Esophagus muscularis mucosa (tissue), 4 donors: ENCODE results near the gene CHRM5. TPM values are rescaled to one million over a fixed set of nuclear protein-coding genes. Genes with fewer than 3 reads are reported as not detected.

Experiments used
- DNase-seq: peaks from one replicate; pipeline ENCODE4 v3.0.0-alpha.2; 2017; ENCODE audit errors: extremely low spot score
- H3K27ac ChIP-seq, 4 donors: fragments of 200-600 bp; sonication (generic); replicated peaks in 1 of 4; 1 replicate in 3 of 4; 2 replicates in 1 of 4; pipeline ENCODE4 v1.5.1; 2016 to 2019; ENCODE audit warnings: mild to moderate bottlenecking in 1 of 4
- H3K27me3 ChIP-seq, 4 donors: fragments of 200-600 bp; sonication (generic); one replicate each; pipeline versions ENCODE4 v1.5.1 to v1.6.0; 2016 to 2019
- H3K36me3 ChIP-seq, 4 donors: fragments of 200-600 bp; sonication (generic); one replicate each; pipeline ENCODE4 v1.5.1; 2016 to 2019
- H3K4me1 ChIP-seq, 4 donors: fragments of 200-600 bp; sonication (generic); one replicate each; pipeline ENCODE4 v1.5.1; 2016 to 2019
- H3K4me3 ChIP-seq, 4 donors: fragments of 200-600 bp; sonication (generic); 1 replicate in 2 of 4; 2 replicates in 2 of 4; pipeline ENCODE4 v1.5.1; 2016 to 2019; ENCODE audit warnings: mild to moderate bottlenecking in 4 of 4, moderate library complexity in 1 of 4
- H3K9me3 ChIP-seq, 4 donors: fragments of 200-600 bp; sonication (generic); 1 replicate in 3 of 4; 2 replicates in 1 of 4; pipeline ENCODE4 v1.5.1; 2016 to 2019
- EP300 ChIP-seq: sonication (generic); formaldehyde crosslinking; IDR thresholded peaks from one replicate; pipeline ENCODE4 v1.6.1; 2017; ENCODE audit warnings: antibody characterized with exemption
- POLR2A ChIP-seq: fragments of 450-650 bp; IDR thresholded peaks from one replicate; pipeline ENCODE4 v1.6.1; 2017; ENCODE audit warnings: antibody characterized with exemption, moderate library complexity, mild to moderate bottlenecking, low read depth
- POLR2AphosphoS5 ChIP-seq, 2 donors: sonication (generic); formaldehyde crosslinking; IDR thresholded peaks; one replicate each; pipeline ENCODE4 v1.6.1; 2017; ENCODE audit warnings: antibody characterized with exemption in 2 of 2
- whole genome bisulfite sequencing: methylation state at CpG from one replicate; pipeline ENCODE4 v1.1.5; 2018; 5-methylcytosine and 5-hydroxymethylcytosine counted together
- intact Hi-C: fragments of 100-400 bp; cut with DNase I; formaldehyde crosslinking; loops from one replicate; pipeline ENCODE4 v1.15.1; 2023
- total RNA-seq, 4 donors: library from RNA; depleted of rRNA; stranded (reverse); fragments of >200 nt; gene quantifications; one replicate each; pipeline versions ENCODE4 v1.1.0 to v1.2.1, GENCODE V29; 2016
- TF ChIP-seq, protein P1 (sequence below), 3 experiments: fragments of 200-600 bp in 2 of 3; fragments of 450-650 bp in 1 of 3; sonication (generic) in 2 of 3; IDR thresholded peaks; one replicate each; pipeline ENCODE4 v1.5.1; 2017 to 2019; ENCODE audit warnings: antibody characterized with exemption in 3 of 3, mild to moderate bottlenecking in 2 of 3, moderate library complexity in 1 of 3

CHRM5 gene
- total RNA-seq, 4 donors from 2014 or later = not detected

DNA sequence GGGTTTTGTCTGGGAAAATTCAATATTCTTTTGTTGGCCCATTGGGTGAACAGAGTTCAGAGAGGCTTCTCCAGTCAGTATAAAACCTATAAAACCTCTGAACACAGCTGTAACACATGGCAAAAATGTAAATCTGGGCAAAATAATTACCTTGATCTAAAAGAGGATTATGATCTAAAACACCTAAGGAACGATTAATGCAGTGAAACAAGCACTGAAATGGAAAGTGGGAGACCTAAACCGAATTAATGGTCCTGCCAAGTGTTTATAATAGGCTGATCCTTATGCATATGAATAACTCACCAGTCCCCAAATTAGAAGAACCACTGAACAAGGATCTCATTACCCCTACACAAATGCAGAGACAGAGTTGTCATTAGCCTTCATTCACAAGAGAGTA is 38.1 kb downstream of the CHRM5 start:
- no peak overlapping the region for H3K27ac ChIP-seq
- no peak for DNase-seq
- peaks cover 0 to 4% (median 0%) of the 10 kb centered on the region in 4 donors for H3K4me1 ChIP-seq
- H3K4me3 ChIP-seq = no peak overlapping the region
- intact Hi-C loops = no loop called here
- no peaks in the 10 kb centered on the region for H3K27me3 ChIP-seq
- H3K9me3 ChIP-seq = no peaks in the 10 kb centered on the region
- WGBS = 93% methylated on average over 2 of the region's 2 CpGs
- peaks cover 0 to 7% (median 0%) of the 10 kb centered on the region in 4 donors for H3K36me3 ChIP-seq
- no peak for TF ChIP-seq POLR2AphosphoS5 (IDR thresholded peaks at IDR 0.05)
- TF ChIP-seq POLR2A = no peak
- TF ChIP-seq EP300 = no peak
- TF ChIP-seq, protein P1, sequence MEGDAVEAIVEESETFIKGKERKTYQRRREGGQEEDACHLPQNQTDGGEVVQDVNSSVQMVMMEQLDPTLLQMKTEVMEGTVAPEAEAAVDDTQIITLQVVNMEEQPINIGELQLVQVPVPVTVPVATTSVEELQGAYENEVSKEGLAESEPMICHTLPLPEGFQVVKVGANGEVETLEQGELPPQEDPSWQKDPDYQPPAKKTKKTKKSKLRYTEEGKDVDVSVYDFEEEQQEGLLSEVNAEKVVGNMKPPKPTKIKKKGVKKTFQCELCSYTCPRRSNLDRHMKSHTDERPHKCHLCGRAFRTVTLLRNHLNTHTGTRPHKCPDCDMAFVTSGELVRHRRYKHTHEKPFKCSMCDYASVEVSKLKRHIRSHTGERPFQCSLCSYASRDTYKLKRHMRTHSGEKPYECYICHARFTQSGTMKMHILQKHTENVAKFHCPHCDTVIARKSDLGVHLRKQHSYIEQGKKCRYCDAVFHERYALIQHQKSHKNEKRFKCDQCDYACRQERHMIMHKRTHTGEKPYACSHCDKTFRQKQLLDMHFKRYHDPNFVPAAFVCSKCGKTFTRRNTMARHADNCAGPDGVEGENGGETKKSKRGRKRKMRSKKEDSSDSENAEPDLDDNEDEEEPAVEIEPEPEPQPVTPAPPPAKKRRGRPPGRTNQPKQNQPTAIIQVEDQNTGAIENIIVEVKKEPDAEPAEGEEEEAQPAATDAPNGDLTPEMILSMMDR (IDR thresholded peaks at IDR 0.05) = no peak

DNA sequence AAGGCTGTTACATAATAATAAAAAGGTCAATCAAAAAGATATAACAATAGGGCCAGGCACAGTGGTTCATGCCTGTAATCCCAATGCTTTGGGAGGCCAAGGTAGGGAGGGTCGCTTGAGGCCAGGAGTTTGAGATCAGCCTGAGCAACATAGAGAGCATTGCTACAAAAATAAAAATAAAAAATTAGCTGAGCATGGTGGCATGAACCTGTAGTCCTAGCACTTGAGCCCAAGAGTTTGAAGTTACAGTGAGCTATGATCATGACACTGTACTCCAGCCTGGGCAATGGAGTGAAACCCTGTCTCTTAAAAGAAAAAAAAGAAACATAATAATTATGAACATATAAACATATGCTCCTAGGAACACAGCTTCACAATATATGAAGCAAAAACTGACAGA is 41.4 kb downstream of the CHRM5 start:
- H3K27me3 ChIP-seq = no peaks in the 10 kb centered on the region
- peaks cover 0 to 4% (median 0%) of the 10 kb centered on the region in 4 donors for H3K4me1 ChIP-seq
- H3K9me3 ChIP-seq = no peaks in the 10 kb centered on the region
- 100% methylated on average over 1 of the region's 1 CpG for WGBS
- no peak overlapping the region for H3K4me3 ChIP-seq
- intact Hi-C loops = no loop called here
- H3K27ac ChIP-seq = no peak overlapping the region
- H3K36me3 ChIP-seq = no peaks in the 10 kb centered on the region
- no peak for DNase-seq
- TF ChIP-seq POLR2A (no peak), EP300 (no peak), POLR2AphosphoS5 (IDR thresholded peaks at IDR 0.05) (no peak)
- TF ChIP-seq, protein P1 (IDR thresholded peaks at IDR 0.05) = no peak

DNA sequence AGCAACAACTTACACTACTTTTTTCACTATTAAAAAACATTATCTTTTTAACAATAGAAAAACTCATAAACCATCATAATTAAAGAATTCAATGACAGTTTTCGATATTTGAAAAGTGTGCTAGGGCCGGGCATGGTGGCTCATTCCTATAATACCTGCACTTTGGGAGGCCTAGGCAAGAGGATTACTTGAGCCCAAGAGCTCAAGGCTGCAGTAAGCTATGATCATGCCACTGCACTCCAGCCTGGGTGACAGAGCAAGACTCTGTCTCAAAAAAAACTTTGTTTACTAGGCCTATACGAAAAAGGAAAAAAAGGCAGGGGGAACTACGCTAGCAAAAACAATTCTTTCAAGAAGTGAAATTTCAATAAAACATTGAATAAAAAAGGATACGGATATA is 42.6 kb downstream of the CHRM5 start:
- Histone ChIP-seq H3K4me3 (no peak overlapping the region), H3K4me1 (peaks cover 0 to 4% (median 0%) of the 10 kb centered on the region in 4 donors), H3K27me3 (no peaks in the 10 kb centered on the region), H3K9me3 (no peaks in the 10 kb centered on the region), H3K36me3 (no peaks in the 10 kb centered on the region), H3K27ac (no peak overlapping the region)
- no peak for DNase-seq
- WGBS = 94% methylated on average over 5 of the region's 5 CpGs
- TF ChIP-seq POLR2A (no peak), POLR2AphosphoS5 (IDR thresholded peaks at IDR 0.05) (no peak), EP300 (no peak)
- TF ChIP-seq, protein P1 (IDR thresholded peaks at IDR 0.05) = no peak
- intact Hi-C loops = no loop called here

DNA sequence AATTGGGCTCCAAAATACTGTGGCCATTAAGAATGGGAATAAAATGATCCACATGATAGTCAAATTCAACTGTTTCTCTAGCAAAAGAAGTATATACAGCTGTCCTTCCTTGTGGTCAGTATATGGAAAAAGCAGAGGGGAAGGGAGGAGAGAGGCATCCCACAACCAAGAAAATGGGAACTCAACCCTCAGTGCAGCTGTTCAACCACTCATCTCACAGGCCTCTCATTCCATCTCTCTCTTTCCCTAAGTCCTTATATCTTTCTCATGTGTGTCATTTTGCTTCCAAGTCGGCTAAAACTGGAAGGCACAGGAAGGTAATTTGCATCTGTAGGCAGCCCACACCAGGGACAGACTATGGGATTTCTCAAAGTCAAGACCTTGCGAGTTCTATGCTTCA is 43.2 kb downstream of the CHRM5 start:
- intact Hi-C loops = no loop called here
- H3K36me3 ChIP-seq = no peaks in the 10 kb centered on the region
- no peaks in the 10 kb centered on the region for H3K27me3 ChIP-seq
- H3K27ac ChIP-seq = no peak overlapping the region
- TF ChIP-seq POLR2A (no peak), EP300 (no peak), POLR2AphosphoS5 (IDR thresholded peaks at IDR 0.05) (no peak)
- TF ChIP-seq, protein P1 (IDR thresholded peaks at IDR 0.05) = no peak
- no peaks in the 10 kb centered on the region for H3K9me3 ChIP-seq
- DNase-seq = no peak
- 83% methylated on average over 2 of the region's 2 CpGs for WGBS
- peaks cover 0 to 4% (median 0%) of the 10 kb centered on the region in 4 donors for H3K4me1 ChIP-seq
- H3K4me3 ChIP-seq = no peak overlapping the region

DNA sequence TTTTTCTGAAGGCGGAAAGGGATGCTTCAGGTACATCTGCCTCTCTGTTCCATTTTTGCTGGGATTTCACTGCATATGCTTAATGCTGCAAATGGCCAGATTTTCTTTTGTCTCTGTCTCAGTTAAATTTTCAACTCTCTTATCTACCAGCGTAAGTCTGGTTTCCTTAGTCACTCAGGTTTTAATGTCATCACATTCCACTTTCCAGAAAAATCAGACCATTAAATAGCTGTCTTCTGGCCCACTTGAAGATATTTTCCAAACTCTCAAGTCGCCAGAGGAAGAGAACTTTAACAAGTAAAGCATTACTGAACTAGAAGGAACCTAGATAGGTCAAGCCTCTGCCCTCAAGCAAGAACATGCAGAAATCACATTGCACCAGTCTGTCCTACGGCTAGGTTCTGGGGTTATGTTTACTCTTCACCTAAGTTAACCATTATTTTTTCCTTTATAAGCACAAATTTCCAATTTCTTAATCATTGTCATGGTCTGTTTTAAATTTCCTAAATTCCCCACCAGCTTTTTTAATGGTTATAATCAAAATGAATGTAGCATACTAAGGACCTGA is 44.2 kb downstream of the CHRM5 start:
- Histone ChIP-seq H3K27ac (no peak overlapping the region), H3K36me3 (no peaks in the 10 kb centered on the region), H3K9me3 (no peaks in the 10 kb centered on the region), H3K4me3 (no peak overlapping the region), H3K27me3 (no peaks in the 10 kb centered on the region), H3K4me1 (peaks cover 0 to 4% (median 0%) of the 10 kb centered on the region in 4 donors)
- TF ChIP-seq, protein P1 (IDR thresholded peaks at IDR 0.05) = no peak
- TF ChIP-seq EP300 = no peak
- no peak for TF ChIP-seq POLR2A
- TF ChIP-seq POLR2AphosphoS5 (IDR thresholded peaks at IDR 0.05) = no peak
- 89% methylated on average over 4 of the region's 4 CpGs for WGBS
- DNase-seq = no peak
- intact Hi-C loops = no loop called here
